ENCODE results near the gene TRAPPC12. TPM values are rescaled to one million over a fixed set of nuclear protein-coding genes. Genes with fewer than 3 reads are reported as not detected.
A peak's percentile ranks its signal among the peaks of the same experiment; 100 is the strongest.

TRAPPC12 gene
- polyA plus RNA-seq, 1 donor = 74.8 TPM

GRCh38 chr2:3483227-3483985, 103.9 kb downstream of the TRAPPC12 start:
- no CpG with 5 or more reads among the region's 30 CpGs for WGBS (ENCODE audit: insufficient coverage, low lambda C conversion rate)
- Histone ChIP-seq H3K27ac (ENCODE audit: low read length) (no peak overlapping the region), H3K4me3 (ENCODE audit: low read length) (no peak overlapping the region)

GRCh38 chr2:3483986-3484960, 104.8 kb downstream of the TRAPPC12 start:
- WGBS (ENCODE audit: insufficient coverage, low lambda C conversion rate) = 100% methylated on average over 2 of the region's 34 CpGs
- no peaks in the 10 kb centered on the region for H3K27me3 ChIP-seq (ENCODE audit: control insufficient read depth, insufficient read depth, low read length)
- no peak for DNase-seq
- no peaks in the 10 kb centered on the region for H3K9me3 ChIP-seq (ENCODE audit: control insufficient read depth, low read depth, low read length)
- no peak overlapping the region for H3K4me3 ChIP-seq (ENCODE audit: low read length)
- H3K4me1 ChIP-seq (ENCODE audit: control insufficient read depth, insufficient read depth, low read length) = peaks cover 16% of the 10 kb centered on the region
- no peak overlapping the region for H3K27ac ChIP-seq (ENCODE audit: low read length)
- peaks cover 11% of the 10 kb centered on the region for H3K36me3 ChIP-seq (ENCODE audit: control insufficient read depth, insufficient read depth, low read length)

More at GRCh38 chr2:3483227-3483985, 103.9 kb downstream of the TRAPPC12 start:
- peaks cover 12% of the 10 kb centered on the region for H3K4me1 ChIP-seq (ENCODE audit: control insufficient read depth, insufficient read depth, low read length)
- H3K36me3 ChIP-seq (ENCODE audit: control insufficient read depth, insufficient read depth, low read length) = peaks cover 18% of the 10 kb centered on the region
- peak; percentile 87 to 99 for DNase-seq
- no peaks in the 10 kb centered on the region for H3K27me3 ChIP-seq (ENCODE audit: control insufficient read depth, insufficient read depth, low read length)
- no peaks in the 10 kb centered on the region for H3K9me3 ChIP-seq (ENCODE audit: control insufficient read depth, low read depth, low read length)

- DNase-seq = no peak
- Histone ChIP-seq H3K27ac (ENCODE audit: low read length) (no peak overlapping the region), H3K36me3 (ENCODE audit: control insufficient read depth, insufficient read depth, low read length) (peaks cover 4% of the 10 kb centered on the region), H3K4me1 (ENCODE audit: control insufficient read depth, insufficient read depth, low read length) (peaks cover 16% of the 10 kb centered on the region), H3K27me3 (ENCODE audit: control insufficient read depth, insufficient read depth, low read length) (no peaks in the 10 kb centered on the region), H3K4me3 (ENCODE audit: low read length) (no peak overlapping the region), H3K9me3 (ENCODE audit: control insufficient read depth, low read depth, low read length) (peaks cover 1% of the 10 kb centered on the region)
- WGBS (ENCODE audit: insufficient coverage, low lambda C conversion rate) = no CpG with 5 or more reads among the region's 11 CpGs
These were observed 105.7 kb downstream of the TRAPPC12 start for GRCh38 chr2:3485166-3485565.

- no peak overlapping the region for H3K27ac ChIP-seq (ENCODE audit: low read length)
- peaks cover 4% of the 10 kb centered on the region for H3K9me3 ChIP-seq (ENCODE audit: control insufficient read depth, low read depth, low read length)
- peaks cover 8% of the 10 kb centered on the region for H3K4me1 ChIP-seq (ENCODE audit: control insufficient read depth, insufficient read depth, low read length)
- peaks cover 4% of the 10 kb centered on the region for H3K36me3 ChIP-seq (ENCODE audit: control insufficient read depth, insufficient read depth, low read length)
- no peak for DNase-seq
- no CpG with 5 or more reads among the region's 29 CpGs for WGBS (ENCODE audit: insufficient coverage, low lambda C conversion rate)
- H3K27me3 ChIP-seq (ENCODE audit: control insufficient read depth, insufficient read depth, low read length) = no peaks in the 10 kb centered on the region
- H3K4me3 ChIP-seq (ENCODE audit: low read length) = no peak overlapping the region
These were observed 106.8 kb downstream of the TRAPPC12 start for GRCh38 chr2:3486047-3487027.

- Histone ChIP-seq H3K9me3 (ENCODE audit: control insufficient read depth, low read depth, low read length) (peaks cover 4% of the 10 kb centered on the region), H3K4me1 (ENCODE audit: control insufficient read depth, insufficient read depth, low read length) (peaks cover 8% of the 10 kb centered on the region), H3K27me3 (ENCODE audit: control insufficient read depth, insufficient read depth, low read length) (no peaks in the 10 kb centered on the region), H3K27ac (ENCODE audit: low read length) (no peak overlapping the region), H3K36me3 (ENCODE audit: control insufficient read depth, insufficient read depth, low read length) (peaks cover 3% of the 10 kb centered on the region), H3K4me3 (ENCODE audit: low read length) (no peak overlapping the region)
- no CpG with 5 or more reads among the region's 9 CpGs for WGBS (ENCODE audit: insufficient coverage, low lambda C conversion rate)
- DNase-seq = no peak
These were observed 107.5 kb downstream of the TRAPPC12 start for GRCh38 chr2:3487028-3487425.

GRCh38 chr2:3487432-3487831, 107.9 kb downstream of the TRAPPC12 start:
- Histone ChIP-seq H3K9me3 (ENCODE audit: control insufficient read depth, low read depth, low read length) (peaks cover 4% of the 10 kb centered on the region), H3K27ac (ENCODE audit: low read length) (no peak overlapping the region), H3K36me3 (ENCODE audit: control insufficient read depth, insufficient read depth, low read length) (no peaks in the 10 kb centered on the region), H3K4me3 (ENCODE audit: low read length) (no peak overlapping the region), H3K4me1 (ENCODE audit: control insufficient read depth, insufficient read depth, low read length) (peaks cover 8% of the 10 kb centered on the region), H3K27me3 (ENCODE audit: control insufficient read depth, insufficient read depth, low read length) (no peaks in the 10 kb centered on the region)
- WGBS (ENCODE audit: insufficient coverage, low lambda C conversion rate) = no CpG with 5 or more reads among the region's 10 CpGs
- no peak for DNase-seq

GRCh38 chr2:3488061-3488531, 108.6 kb downstream of the TRAPPC12 start:
- WGBS (ENCODE audit: insufficient coverage, low lambda C conversion rate) = no CpG with 5 or more reads among the region's 6 CpGs
- no peaks in the 10 kb centered on the region for H3K36me3 ChIP-seq (ENCODE audit: control insufficient read depth, insufficient read depth, low read length)
- peaks cover 9% of the 10 kb centered on the region for H3K4me1 ChIP-seq (ENCODE audit: control insufficient read depth, insufficient read depth, low read length)
- no peak overlapping the region for H3K27ac ChIP-seq (ENCODE audit: low read length)
- no peak for DNase-seq
- H3K27me3 ChIP-seq (ENCODE audit: control insufficient read depth, insufficient read depth, low read length) = no peaks in the 10 kb centered on the region
- H3K9me3 ChIP-seq (ENCODE audit: control insufficient read depth, low read depth, low read length) = peaks cover 4% of the 10 kb centered on the region
- no peak overlapping the region for H3K4me3 ChIP-seq (ENCODE audit: low read length)

- Histone ChIP-seq H3K9me3 (ENCODE audit: control insufficient read depth, low read depth, low read length) (peaks cover 4% of the 10 kb centered on the region), H3K4me1 (ENCODE audit: control insufficient read depth, insufficient read depth, low read length) (peaks cover 12% of the 10 kb centered on the region), H3K4me3 (ENCODE audit: low read length) (no peak overlapping the region), H3K27me3 (ENCODE audit: control insufficient read depth, insufficient read depth, low read length) (no peaks in the 10 kb centered on the region), H3K36me3 (ENCODE audit: control insufficient read depth, insufficient read depth, low read length) (no peaks in the 10 kb centered on the region), H3K27ac (ENCODE audit: low read length) (no peak overlapping the region)
- no CpG with 5 or more reads among the region's 27 CpGs for WGBS (ENCODE audit: insufficient coverage, low lambda C conversion rate)
- peak in 1 of 2 donors; percentile 37 for DNase-seq
These were observed 109.6 kb downstream of the TRAPPC12 start for GRCh38 chr2:3488855-3489763.

GRCh38 chr2:3489764-3490115, 110.2 kb downstream of the TRAPPC12 start:
- DNase-seq = no peak
- Histone ChIP-seq H3K4me1 (ENCODE audit: control insufficient read depth, insufficient read depth, low read length) (peaks cover 14% of the 10 kb centered on the region), H3K9me3 (ENCODE audit: control insufficient read depth, low read depth, low read length) (peaks cover 4% of the 10 kb centered on the region), H3K27ac (ENCODE audit: low read length) (no peak overlapping the region), H3K4me3 (ENCODE audit: low read length) (no peak overlapping the region), H3K27me3 (ENCODE audit: control insufficient read depth, insufficient read depth, low read length) (no peaks in the 10 kb centered on the region), H3K36me3 (ENCODE audit: control insufficient read depth, insufficient read depth, low read length) (no peaks in the 10 kb centered on the region)
- no CpG with 5 or more reads among the region's 16 CpGs for WGBS (ENCODE audit: insufficient coverage, low lambda C conversion rate)
